GM12872 (cell line): ENCODE data around the gene PIP5K1C.

Experiments
- CTCF ChIP-seq: IDR thresholded peaks from 3 replicates; pipeline ENCODE4 v1.5.1; 2011; ENCODE audit warnings: low read depth, mild to moderate bottlenecking, low read length, moderate library complexity; ENCODE audit not compliant: insufficient read depth

Gene PIP5K1C

GRCh38 chr19:3621689-3622088 lies 78.6 kb downstream of the PIP5K1C start:
- TF ChIP-seq CTCF = no peak

GRCh38 chr19:3620817-3621547 lies 79.3 kb downstream of the PIP5K1C start:
- no peak for TF ChIP-seq CTCF

- no peak for TF ChIP-seq CTCF
Measured at GRCh38 chr19:3620145-3620816, 80.0 kb downstream of the PIP5K1C start.

DNA sequence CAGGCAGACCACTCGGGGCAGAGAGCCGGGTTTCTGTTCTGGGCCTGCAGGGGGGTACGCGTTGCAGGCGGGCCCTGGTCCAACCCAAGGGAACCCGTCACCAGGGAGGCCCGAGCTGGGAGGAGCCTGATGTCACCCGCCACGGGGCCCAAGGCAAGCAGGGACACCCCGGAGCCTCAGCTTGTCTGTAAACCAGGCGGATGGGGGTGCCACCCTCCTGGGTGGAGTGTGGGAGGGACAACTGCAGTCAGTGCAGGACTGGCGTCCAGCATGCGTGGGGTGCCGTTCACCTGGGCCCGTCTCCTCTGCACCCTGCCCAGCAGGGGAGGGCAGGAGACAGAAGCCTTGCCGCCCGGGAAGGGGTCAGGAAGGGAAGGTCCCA lies 80.6 kb downstream of the PIP5K1C start:
- no peak for TF ChIP-seq CTCF

DNA sequence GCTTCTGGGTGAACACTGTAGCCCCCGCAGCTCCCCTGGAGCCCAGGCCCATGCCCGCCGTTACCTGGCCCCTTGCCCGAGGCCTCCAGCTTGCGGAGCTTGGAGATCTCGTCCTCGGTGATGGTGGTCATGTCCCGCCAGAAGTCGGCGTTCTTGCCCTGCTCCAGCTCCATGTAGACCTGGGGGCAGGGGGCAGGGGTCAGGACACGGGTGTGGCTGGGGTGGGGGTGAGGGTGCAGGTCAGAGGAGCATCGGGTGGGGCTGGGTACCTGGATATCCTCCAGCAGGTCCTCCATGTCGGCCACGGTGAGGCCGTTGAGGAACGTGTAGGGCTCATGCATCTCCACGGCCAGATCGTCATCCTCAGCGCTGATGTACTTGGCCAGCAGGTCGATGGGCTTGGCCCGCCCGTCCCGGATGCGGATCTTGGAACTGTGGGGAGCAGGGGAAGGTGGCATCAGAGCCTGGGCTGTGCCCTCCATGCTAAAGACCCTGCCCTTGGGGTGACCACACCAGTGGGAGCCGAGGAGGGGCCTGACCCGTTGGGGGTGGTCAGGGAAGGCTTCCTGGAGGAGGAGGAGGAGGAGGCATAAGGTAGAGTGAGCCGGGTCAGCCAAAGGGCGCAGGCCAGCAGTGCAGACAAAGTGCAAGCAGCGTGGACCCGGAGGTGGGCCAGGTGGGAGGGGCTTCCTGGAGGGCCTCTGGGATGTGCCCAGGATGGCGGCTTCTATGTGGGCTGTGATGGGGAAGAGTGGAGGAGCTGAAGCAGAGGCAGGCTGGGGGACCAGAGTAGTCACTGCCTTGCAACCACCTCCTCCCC lies 81.2 kb downstream of the PIP5K1C start:
- no peak for TF ChIP-seq CTCF

DNA sequence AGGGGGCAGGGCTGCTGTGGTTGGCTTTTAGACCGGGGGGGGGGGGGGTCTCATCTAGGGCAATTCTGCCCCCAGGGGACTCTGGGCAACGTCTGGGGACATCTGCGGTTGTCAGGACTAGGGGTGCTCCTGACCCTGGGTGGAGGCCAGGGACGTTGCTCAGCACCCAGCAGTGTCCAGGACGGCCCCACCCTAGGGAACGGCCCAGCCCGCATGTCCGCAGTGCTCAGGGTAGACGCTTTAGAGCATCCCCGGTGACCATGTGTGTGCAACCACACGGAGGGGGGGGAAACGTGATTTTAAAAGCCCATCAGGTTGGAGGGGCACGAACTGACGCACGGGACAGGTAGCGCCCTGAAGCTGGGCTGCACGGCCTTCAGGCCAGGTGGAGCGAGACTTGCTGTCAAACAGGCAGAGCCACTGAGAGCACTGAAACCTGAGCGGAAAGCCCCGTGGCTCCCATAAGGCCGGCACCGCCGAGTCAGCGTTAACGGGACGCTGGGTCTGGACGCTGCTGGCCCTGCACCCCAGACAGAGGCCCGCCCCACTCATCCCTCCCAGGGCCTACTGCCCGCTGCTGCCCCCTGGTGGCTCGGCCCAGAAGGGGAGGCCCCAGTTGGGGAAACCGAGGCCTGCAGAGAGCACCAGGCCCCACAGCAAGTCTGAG lies 82.0 kb downstream of the PIP5K1C start:
- peak; percentile 84 for TF ChIP-seq CTCF

- no peak for TF ChIP-seq CTCF
Measured at GRCh38 chr19:3617463-3617862, 82.8 kb downstream of the PIP5K1C start.
